Keratinocyte (primary cell): ENCODE data around the gene TAF11.

Source experiments
- EZH2 ChIP-seq: IDR thresholded peaks from one replicate; pipeline ENCODE4 v1.6.1; 2012; ENCODE audit warnings: inconsistent platforms, mild to moderate bottlenecking, low read length, moderate library complexity
- TF ChIP-seq, protein P1 (sequence below), 3 experiments: IDR thresholded peaks in 1 of 3; conservative IDR thresholded peaks in 1 of 3; optimal IDR thresholded peaks in 1 of 3; 2 replicates in 2 of 3; 3 replicates in 1 of 3; pipeline versions ENCODE3 to v1.5.1; 2011; ENCODE audit warnings: low read length in 3 of 3, mild to moderate bottlenecking in 3 of 3, moderate library complexity in 2 of 3, control low read depth in 1 of 3, inconsistent platforms in 1 of 3; ENCODE audit not compliant: insufficient read depth in 2 of 3; ENCODE audit errors: extremely low read depth in 1 of 3

DNA sequence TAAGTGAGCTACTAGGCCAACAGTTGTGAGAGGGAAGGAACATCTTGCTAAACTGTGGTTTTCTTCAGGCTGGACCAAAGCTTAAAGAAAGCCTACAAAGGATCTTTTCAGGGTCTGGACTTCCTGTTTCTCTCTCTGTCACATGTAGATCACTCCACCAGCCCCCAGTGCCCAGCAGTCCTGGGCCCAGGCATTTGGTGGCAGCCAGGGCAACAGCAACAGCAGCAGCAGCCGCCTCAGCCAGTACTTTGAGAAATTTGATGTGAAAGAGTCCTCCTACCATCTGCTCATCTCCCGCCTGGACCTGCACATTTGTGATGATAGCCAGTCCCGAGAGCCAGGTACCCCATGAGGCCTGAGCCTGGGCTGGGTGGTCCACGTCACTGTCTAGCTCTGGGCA is 51.8 kb downstream of the TAF11 start:
- TF ChIP-seq, protein P1, sequence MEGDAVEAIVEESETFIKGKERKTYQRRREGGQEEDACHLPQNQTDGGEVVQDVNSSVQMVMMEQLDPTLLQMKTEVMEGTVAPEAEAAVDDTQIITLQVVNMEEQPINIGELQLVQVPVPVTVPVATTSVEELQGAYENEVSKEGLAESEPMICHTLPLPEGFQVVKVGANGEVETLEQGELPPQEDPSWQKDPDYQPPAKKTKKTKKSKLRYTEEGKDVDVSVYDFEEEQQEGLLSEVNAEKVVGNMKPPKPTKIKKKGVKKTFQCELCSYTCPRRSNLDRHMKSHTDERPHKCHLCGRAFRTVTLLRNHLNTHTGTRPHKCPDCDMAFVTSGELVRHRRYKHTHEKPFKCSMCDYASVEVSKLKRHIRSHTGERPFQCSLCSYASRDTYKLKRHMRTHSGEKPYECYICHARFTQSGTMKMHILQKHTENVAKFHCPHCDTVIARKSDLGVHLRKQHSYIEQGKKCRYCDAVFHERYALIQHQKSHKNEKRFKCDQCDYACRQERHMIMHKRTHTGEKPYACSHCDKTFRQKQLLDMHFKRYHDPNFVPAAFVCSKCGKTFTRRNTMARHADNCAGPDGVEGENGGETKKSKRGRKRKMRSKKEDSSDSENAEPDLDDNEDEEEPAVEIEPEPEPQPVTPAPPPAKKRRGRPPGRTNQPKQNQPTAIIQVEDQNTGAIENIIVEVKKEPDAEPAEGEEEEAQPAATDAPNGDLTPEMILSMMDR (optimal IDR thresholded peaks at IDR 0.05 in 1 of 3, IDR thresholded peaks at IDR 0.05 in 1 of 3, conservative IDR thresholded peaks at IDR 0.05 in 1 of 3; ENCODE audit: extremely low read depth in 1 of 3, insufficient read depth in 2 of 3, low read length in 3 of 3) = no peak
- TF ChIP-seq EZH2 = no peak
